Muscle layer of duodenum (tissue), 2 donors: ENCODE data around the gene ENPP3.

Experiments
- H3K27ac ChIP-seq: one replicate; pipeline ENCODE4 v1.7.0; 2013; ENCODE audit warnings: mild to moderate bottlenecking, low read length
- H3K27me3 ChIP-seq: one replicate; pipeline ENCODE4 v1.7.0; 2013; ENCODE audit warnings: low read depth, mild to moderate bottlenecking, control low read depth, low read length
- H3K36me3 ChIP-seq, 2 donors: one replicate each; pipeline ENCODE4 v1.7.0; 2013; ENCODE audit warnings: low read length in 2 of 2, control low read depth in 1 of 2, mild to moderate bottlenecking in 1 of 2; ENCODE audit not compliant: insufficient read depth in 2 of 2, control insufficient read depth in 1 of 2
- H3K4me1 ChIP-seq, 2 donors: one replicate each; pipeline ENCODE4 v1.7.0; 2013; ENCODE audit warnings: low read length in 2 of 2, mild to moderate bottlenecking in 2 of 2, control low read depth in 1 of 2, moderate library complexity in 1 of 2; ENCODE audit not compliant: insufficient read depth in 2 of 2, control insufficient read depth in 1 of 2
- H3K4me3 ChIP-seq, 2 donors: one replicate each; pipeline ENCODE4 v1.7.0; 2013; ENCODE audit warnings: low read length in 2 of 2, low read depth in 1 of 2, mild to moderate bottlenecking in 1 of 2
- H3K9me3 ChIP-seq, 2 donors: one replicate each; pipeline ENCODE4 v1.7.0; 2013; ENCODE audit warnings: low read length in 2 of 2, control low read depth in 1 of 2, mild to moderate bottlenecking in 1 of 2; ENCODE audit not compliant: control insufficient read depth in 1 of 2
- donor health status: healthy.

The ENPP3 gene

GRCh38 chr6:131657630-131658111, 20.6 kb downstream of the ENPP3 start:
- Histone ChIP-seq H3K36me3 (no peaks in the 10 kb centered on the region), H3K27ac (no peak overlapping the region), H3K4me3 (no peak overlapping the region), H3K27me3 (no peaks in the 10 kb centered on the region), H3K4me1 (no peaks in the 10 kb centered on the region), H3K9me3 (no peaks in the 10 kb centered on the region)

- H3K4me3 ChIP-seq, result no peak overlapping the region
- no peaks in the 10 kb centered on the region for H3K9me3 ChIP-seq
- no peaks in the 10 kb centered on the region for H3K36me3 ChIP-seq
- no peak overlapping the region for H3K27ac ChIP-seq
- H3K27me3 ChIP-seq, result no peaks in the 10 kb centered on the region
- H3K4me1 ChIP-seq, result no peaks in the 10 kb centered on the region
These were observed 21.2 kb downstream of the ENPP3 start for GRCh38 chr6:131658287-131658686.

- Histone ChIP-seq H3K36me3 (no peaks in the 10 kb centered on the region), H3K9me3 (no peaks in the 10 kb centered on the region), H3K27ac (no peak overlapping the region), H3K4me3 (no peak overlapping the region), H3K27me3 (no peaks in the 10 kb centered on the region), H3K4me1 (no peaks in the 10 kb centered on the region)
These were observed 23.1 kb downstream of the ENPP3 start for GRCh38 chr6:131660195-131660594.

- no peak overlapping the region for H3K27ac ChIP-seq
- H3K9me3 ChIP-seq, result no peaks in the 10 kb centered on the region
- no peak overlapping the region for H3K4me3 ChIP-seq
- H3K4me1 ChIP-seq, result no peaks in the 10 kb centered on the region
- no peaks in the 10 kb centered on the region for H3K36me3 ChIP-seq
- no peaks in the 10 kb centered on the region for H3K27me3 ChIP-seq
These were observed 26.6 kb downstream of the ENPP3 start for GRCh38 chr6:131663578-131664165.

- H3K27me3 ChIP-seq, result no peaks in the 10 kb centered on the region
- H3K4me1 ChIP-seq, result no peaks in the 10 kb centered on the region
- no peak overlapping the region for H3K4me3 ChIP-seq
- no peaks in the 10 kb centered on the region for H3K9me3 ChIP-seq
- no peak overlapping the region for H3K27ac ChIP-seq
- H3K36me3 ChIP-seq, result no peaks in the 10 kb centered on the region
These were observed 32.8 kb downstream of the ENPP3 start for GRCh38 chr6:131669891-131670290.

- Histone ChIP-seq H3K9me3 (no peaks in the 10 kb centered on the region), H3K27ac (no peak overlapping the region), H3K36me3 (no peaks in the 10 kb centered on the region), H3K4me1 (no peaks in the 10 kb centered on the region), H3K4me3 (no peak overlapping the region), H3K27me3 (no peaks in the 10 kb centered on the region)
These were observed 36.1 kb downstream of the ENPP3 start for GRCh38 chr6:131673184-131673583.

GRCh38 chr6:131678442-131678841, 41.3 kb downstream of the ENPP3 start:
- H3K27me3 ChIP-seq, result no peaks in the 10 kb centered on the region
- no peak overlapping the region for H3K4me3 ChIP-seq

GRCh38 chr6:131680868-131681267, 43.8 kb downstream of the ENPP3 start:
- H3K27ac ChIP-seq, result no peak overlapping the region
- H3K9me3 ChIP-seq, result no peaks in the 10 kb centered on the region
- H3K27me3 ChIP-seq, result no peaks in the 10 kb centered on the region
- no peaks in the 10 kb centered on the region for H3K36me3 ChIP-seq
- no peaks in the 10 kb centered on the region for H3K4me1 ChIP-seq
- H3K4me3 ChIP-seq, result no peak overlapping the region

More at GRCh38 chr6:131678442-131678841, 41.3 kb downstream of the ENPP3 start:
- Histone ChIP-seq H3K36me3 (no peaks in the 10 kb centered on the region), H3K4me1 (no peaks in the 10 kb centered on the region), H3K9me3 (no peaks in the 10 kb centered on the region), H3K27ac (no peak overlapping the region)

GRCh38 chr6:131681585-131681984, 44.5 kb downstream of the ENPP3 start:
- Histone ChIP-seq H3K9me3 (no peaks in the 10 kb centered on the region), H3K4me3 (no peak overlapping the region), H3K27me3 (no peaks in the 10 kb centered on the region), H3K4me1 (no peaks in the 10 kb centered on the region), H3K36me3 (no peaks in the 10 kb centered on the region), H3K27ac (no peak overlapping the region)

GRCh38 chr6:131682442-131682841, 45.3 kb downstream of the ENPP3 start:
- Histone ChIP-seq H3K9me3 (no peaks in the 10 kb centered on the region), H3K27ac (no peak overlapping the region), H3K4me3 (no peak overlapping the region), H3K4me1 (no peaks in the 10 kb centered on the region), H3K27me3 (no peaks in the 10 kb centered on the region), H3K36me3 (no peaks in the 10 kb centered on the region)

GRCh38 chr6:131683479-131683878, 46.4 kb downstream of the ENPP3 start:
- H3K27ac ChIP-seq, result no peak overlapping the region
- no peak overlapping the region for H3K4me3 ChIP-seq
- H3K4me1 ChIP-seq, result no peaks in the 10 kb centered on the region
- no peaks in the 10 kb centered on the region for H3K9me3 ChIP-seq
- no peaks in the 10 kb centered on the region for H3K36me3 ChIP-seq
- no peaks in the 10 kb centered on the region for H3K27me3 ChIP-seq

GRCh38 chr6:131685266-131685780, 48.2 kb downstream of the ENPP3 start:
- Histone ChIP-seq H3K9me3 (no peaks in the 10 kb centered on the region), H3K27me3 (no peaks in the 10 kb centered on the region), H3K36me3 (no peaks in the 10 kb centered on the region), H3K27ac (no peak overlapping the region), H3K4me1 (no peaks in the 10 kb centered on the region), H3K4me3 (no peak overlapping the region)
